GM21381 (cell line): ENCODE measurements around the gene FAM89B.
A peak's percentile ranks its signal among the peaks of the same experiment; 100 is the strongest.

Source experiments
- ATAC-seq: cut with Tn5 transposase; IDR thresholded peaks from one replicate; pipeline ENCODE4 v1.9.1; 2021; ENCODE audit warnings: mild to moderate bottlenecking, moderate library complexity; ENCODE audit not compliant: unreplicated experiment

The FAM89B gene

DNA sequence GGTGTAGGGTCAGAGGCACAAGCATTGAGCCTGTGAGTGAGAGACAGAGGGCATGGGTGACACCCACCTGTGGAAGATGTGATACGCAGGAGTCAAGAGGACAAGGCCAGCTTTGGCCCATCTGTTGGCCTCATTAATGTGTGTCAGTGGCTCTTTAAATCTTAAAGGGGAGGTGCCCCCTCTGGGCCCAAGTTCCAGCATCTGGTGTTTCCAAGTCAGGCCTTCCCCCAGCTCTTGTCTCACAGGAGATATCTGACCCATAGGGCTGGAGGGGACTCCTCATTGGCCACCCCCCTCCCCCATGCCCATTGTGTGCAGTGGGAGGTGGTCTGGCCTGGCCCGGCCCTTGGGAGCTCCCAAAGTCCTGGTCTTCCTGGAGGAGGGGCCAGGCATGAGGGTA, 14.3 kb downstream of the FAM89B start:
- no peak for ATAC-seq

DNA sequence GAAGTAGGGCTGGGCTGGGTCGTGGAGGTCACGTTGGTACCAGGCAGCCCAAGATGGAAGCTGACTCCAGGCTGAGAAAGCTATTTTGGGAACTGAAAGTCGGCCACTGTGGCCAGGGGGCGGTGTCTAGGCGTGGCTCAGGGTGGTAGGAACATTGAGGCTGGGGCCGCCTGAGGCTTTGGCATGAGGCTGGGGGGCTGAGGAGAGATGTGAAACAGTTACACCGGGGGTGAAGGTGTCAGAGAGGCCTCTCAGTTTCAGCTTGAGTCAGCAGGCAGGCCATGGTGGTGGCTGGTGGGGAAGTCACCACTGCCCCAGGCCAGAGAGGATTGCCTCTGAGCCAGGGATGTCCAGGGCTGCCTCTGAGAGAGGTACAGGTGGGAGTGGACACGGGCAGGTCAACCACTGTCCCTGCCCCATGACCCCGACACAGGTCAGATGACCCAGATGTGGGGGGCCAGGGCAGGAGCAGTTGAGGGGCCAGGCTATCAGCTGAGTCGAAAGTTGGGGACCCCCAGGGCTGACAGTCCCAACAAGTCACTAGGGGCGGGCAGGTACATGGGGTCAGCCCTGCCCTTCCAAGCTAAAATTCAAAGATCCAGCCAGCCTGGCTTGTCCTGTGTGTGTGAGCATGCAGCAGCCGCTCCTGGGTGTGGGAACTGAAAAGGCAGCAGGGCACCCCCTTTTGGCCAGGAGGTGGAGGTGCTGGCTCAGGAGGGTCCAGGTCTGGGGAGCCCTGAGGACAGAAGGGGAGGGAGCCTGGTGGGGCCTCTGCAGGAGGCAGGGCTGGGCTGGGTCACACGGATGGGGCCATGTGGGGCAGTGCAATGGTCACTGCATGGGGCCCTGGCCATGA, 16.1 kb downstream of the FAM89B start:
- peak; percentile 77 for ATAC-seq

DNA sequence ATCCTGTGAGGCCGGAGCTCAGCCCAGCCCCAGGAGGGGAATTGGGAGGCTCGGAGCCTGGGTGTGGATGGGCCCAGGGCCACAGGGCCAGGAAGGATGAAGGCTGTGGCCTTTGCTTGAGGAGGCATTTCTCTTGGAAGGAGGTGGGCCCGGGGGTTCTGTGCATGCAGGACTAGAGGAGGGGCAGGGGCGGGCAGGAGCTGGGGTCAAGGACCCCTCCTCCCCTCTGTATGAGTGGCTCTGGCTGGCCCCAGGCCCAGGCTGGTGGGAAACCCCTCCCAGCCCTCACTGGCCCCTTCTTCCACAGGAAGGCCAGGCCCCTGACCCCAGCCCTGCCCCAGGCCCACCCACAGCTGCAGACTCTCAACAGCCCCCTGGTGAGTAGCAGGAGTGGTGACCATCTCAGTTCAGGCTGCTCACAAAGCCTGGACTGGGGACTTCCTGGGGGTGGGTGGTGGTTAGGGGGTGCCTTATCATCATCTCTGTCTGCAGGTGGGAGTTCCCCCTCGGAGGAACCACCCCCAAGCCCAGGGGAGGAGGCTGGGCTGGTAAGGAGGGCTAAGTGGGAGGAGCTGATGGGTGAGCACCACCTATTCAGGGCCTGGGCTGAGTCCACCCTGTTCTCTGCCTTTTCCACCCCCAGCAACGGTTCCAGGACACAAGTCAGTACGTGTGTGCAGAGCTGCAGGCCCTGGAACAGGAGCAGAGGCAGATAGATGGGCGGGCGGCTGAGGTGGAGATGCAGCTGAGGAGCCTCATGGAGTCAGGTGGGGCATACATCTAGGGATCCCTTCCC, 17.3 kb downstream of the FAM89B start:
- ATAC-seq: no peak

DNA sequence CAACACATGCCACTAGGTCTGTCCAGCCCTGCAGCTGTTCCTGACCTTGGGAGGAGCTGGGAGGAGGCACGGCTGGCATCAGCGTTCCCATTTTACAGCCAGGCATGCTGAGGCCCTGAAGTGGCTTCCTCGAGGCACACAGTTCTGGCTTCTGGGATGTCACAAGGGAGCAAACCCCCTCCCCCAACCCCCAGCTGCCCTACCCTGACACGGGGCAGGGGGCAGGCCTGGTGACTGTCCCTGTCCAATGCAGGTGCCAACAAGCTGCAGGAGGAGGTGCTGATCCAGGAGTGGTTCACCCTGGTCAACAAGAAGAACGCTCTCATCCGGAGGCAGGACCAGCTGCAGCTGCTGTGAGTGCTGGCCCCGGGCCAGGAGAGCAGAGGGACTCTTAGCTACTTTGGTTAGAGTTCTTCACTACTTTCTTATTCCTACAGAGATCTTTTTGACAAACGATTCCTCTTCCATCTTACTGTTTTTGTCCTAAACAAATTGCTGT, 18.0 kb downstream of the FAM89B start:
- ATAC-seq: no peak

DNA sequence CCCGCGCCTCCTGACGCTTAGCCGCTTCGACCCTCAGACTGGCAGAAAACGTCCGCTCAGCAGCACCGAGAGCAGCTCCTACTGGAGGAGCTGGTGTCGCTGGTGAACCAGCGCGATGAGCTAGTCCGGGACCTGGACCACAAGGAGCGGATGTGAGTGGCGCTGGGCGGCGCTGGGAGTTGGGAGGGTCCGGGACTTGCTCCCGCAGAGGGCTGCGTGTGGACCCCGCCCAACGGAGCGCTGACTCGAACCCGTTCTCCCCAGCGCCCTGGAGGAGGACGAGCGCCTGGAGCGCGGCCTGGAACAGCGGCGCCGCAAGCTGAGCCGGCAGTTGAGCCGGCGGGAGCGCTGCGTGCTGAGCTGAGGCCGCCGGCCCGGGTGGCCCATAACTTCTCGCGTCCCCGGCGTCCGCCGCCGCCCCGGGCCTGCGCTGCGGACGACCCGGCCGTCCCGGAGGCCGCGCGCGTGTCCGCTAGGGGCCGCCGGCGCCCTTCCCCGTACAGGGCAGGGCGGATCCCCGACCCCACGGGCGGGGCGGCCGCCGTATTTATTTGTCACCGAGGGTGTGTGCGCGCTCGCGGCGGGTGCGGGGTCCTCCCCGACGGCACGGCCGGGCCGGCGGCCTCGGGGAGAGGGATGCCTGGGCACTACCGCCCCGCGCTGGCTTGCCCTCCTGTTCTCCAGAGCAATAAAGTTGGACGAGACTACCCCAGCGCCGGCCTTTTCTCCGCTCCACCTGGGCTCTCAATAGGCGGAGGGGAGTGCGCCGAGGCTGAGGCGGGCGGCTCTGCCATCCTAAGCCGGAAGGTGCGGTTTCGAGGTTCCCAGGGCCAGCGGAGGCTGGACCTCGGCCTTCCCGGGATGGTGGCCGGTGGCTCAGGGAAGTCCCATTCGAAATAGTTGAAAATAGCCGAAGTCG, 19.9 kb downstream of the FAM89B start:
- no peak for ATAC-seq

DNA sequence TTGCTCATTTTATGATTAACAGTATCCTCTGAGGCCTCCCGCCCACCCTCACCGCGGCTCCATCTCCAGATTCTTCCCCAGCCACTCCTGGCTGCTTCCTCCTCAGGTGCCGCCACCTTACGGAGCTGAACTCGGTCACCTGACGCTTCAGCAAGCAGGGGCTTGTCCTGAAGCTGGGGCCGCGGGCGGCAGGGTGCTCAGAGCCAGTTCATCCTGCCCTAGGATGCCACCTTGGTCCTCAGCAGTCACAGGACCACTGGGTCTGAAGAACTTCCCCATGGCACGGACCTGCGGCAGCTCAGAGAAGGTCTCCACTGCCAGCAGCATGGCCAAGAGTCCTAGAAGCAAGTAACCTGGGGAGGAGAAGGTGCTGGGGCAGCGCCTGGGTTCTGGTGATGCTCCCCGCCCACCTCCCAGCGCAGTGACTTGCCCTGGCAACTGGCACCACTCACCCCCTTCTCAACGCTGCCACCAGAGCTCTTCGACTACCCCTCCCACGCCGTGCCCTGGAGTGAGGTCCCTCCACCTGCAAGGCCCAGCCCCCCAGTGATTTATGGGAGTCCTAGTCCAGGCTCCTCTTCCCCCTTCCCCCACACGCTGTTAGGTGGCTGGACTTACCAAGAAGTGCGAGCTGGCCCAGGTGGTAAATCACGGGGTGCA, 20.6 kb downstream of the FAM89B start:
- ATAC-seq: no peak

DNA sequence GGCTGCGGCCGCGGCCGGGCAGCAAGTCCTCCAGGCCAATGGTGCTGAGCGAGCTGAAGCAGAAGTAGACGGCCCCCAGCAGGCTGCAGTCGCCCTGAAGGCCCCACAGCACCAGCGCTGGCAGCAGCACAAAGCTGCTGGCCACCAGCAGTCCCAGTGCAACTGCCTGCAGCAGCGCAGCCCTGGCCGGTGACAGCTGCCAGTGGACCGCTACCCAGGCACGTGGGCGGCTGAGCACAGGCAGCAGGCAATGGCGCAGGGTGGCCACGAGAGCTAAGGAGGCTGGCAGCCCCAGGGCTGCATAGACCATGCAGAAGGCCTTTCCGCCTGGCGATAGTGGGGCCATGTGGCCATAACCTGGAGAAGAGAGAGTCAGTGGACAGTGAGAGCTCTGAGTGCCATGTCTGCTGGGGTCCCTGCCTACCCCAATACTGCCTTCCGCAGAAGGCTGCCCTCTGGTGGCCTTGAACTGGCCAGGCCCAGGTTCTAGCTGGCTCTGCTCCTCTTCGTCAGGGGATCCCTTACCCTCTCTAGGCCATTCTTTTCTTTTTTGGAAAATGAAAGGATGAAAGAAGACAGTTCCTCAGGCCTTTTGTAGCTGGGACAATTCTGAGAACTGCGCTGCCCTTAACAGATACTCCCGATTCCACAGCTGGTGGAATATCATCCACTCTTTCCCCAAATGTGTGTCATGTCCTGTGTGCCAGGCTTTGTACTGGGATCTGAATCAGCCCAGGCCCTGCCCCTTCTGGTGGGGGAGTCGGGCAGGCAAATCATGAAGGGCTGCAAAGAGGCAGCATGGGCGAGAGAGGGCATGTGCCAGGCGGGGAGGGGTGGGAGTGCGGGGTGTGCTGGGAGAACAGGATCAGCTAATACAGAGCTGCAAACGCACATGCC, 21.4 kb downstream of the FAM89B start:
- no peak for ATAC-seq

DNA sequence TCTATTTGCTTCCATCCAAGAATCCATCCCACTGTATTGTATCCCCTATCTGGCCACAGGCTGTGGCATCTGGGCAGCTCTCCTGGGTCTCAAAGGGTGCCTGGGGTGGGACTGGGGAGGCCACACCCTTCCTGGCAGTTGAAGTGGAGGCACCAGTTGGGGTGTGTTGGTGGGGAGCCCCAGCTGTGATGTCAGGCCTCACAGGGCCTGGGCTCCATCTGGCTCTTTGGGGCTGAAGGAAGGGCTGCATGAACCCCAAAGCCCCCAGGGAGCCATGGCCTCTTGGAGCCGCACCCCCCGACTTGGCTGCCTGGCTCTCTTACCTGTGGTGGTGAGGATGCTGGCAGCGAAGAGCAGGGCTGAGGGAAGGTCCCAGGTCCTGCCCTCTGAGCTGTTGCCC, 22.8 kb downstream of the FAM89B start:
- no peak for ATAC-seq

DNA sequence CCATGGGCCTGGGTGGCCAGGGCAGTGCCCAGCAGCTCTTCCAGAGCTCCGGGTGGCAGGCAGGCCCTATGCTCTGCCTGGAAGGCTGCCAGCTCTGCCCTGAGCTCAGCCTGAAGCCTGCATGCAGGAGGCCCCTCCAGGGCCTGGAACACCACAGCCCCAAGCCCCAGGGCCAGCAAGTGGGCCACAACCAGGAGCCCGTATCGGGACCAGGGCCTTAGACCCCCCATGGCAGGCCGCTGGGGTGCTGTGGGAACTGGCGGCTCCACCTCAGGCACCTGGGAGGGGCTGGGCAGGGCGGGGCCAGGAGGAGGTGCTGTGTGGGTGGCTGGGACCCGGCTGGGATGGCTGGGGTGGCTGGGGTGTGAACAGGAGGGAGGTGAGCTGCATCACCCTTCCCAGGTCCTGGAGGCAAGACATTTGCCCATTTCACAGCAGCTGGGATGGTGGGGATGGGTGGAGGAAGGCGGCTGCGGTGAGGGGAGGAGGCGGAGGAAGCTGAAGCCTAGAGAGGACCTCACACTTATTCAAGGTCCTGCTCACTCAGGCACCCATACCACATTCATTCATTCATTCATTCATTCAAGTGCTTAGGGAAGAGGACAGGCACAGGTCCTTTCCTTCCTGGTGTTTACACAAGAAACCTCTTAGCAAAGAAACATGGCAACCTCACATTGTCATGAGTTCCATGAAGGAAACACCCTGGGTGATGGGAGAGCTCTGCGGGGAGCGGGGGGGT, 23.4 kb downstream of the FAM89B start, which contains the start of gene KCNK7:
Gene KCNK7, minus strand, starts transcription at position 258 of the 739 bp plus-strand sequence. Its CDS starts 28 bp downstream, at position 230.
- ATAC-seq: no peak

DNA sequence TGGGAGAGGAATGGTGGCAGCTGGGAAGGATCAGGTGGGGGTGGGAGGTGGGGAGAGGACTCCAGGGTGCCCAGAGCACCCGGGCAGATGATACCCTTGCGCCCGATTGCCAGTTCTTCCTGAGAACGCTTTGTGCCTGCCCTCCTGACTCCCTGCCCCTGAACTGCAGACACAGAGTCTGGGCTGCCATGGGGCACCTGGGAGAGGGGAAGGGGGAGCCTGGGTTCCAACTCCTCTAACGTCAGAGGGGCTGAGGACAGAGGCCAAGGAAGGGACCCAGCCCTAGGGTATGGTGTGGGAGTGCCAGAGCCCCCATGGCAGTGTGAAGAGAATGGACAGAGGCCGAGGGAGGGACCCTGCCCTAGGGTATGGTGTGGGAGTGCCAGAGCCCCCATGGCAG, 24.2 kb downstream of the FAM89B start:
- ATAC-seq: no peak

DNA sequence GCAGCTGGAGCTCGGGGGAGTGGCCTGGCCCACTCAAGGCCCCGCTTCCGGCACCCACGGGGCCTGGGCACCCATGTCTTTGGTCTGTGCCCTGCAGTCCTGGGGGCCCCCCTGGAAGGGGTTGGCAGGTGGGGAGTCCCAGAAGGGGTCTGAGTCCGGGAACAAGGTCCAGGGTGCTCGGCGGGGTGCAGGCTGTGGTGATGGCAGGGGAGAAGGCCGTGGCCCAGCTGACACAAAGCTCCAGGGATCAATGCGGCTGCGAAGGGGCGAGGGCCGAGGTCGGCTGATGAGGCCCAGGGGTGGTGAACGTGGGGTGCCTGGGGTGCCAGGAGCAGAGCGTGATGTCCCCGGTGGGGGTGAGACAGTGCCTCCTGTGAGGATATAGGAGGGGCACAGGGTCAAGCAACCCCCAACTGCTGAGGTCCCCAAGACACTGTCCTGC, 25.9 kb downstream of the FAM89B start:
- ATAC-seq: no peak

DNA sequence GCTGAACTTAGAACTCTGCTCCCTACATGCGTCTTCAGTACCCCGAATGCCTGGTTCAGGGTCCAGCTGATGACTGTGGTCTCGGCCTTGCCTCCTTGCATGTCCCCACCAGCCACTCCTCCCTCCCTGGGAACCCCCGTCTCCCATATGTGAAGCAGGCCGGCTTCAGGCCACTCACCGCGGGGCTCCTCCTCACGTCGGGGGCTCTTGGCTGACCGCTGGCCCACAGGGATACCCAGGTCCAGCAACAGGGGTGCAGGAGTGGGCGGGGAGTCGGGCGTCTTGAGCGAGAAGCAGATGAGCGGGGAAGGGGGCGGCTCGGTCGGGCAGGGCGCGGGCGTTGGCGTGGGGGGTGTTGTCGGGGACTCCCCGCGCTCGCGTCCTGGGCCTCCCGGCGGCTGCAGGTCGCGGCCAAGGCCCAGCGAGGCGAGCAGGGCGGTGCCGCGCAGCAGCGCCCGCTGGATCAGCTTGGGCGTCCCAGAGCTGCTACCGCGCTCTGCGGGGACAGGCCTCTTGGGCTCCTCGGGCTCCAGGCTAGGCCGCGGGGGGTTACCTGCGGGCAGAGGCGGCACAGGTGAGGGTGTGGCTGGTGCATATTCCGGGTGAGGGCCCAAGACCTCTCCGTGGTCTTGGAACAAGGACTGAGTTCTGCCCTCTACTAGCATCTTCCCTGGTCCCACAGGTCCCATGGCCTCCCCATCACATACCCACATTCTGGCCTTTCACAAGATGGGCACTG, 27.0 kb downstream of the FAM89B start:
- no peak for ATAC-seq

DNA sequence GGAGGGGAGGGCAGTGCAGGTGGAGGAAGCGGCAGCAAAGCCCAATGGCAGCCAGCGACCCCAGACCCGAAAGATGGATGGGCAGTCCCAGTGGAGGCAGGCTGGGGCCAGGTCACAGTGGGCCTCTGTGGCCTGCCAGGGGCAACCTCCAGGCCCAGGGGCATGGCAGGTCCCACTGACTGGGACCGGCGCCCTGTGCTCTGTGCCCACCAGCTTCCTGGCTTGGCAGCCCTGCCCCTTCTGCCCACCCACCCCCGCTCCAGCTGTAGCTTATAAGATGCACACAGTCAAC, 27.6 kb downstream of the FAM89B start:
- no peak for ATAC-seq

DNA sequence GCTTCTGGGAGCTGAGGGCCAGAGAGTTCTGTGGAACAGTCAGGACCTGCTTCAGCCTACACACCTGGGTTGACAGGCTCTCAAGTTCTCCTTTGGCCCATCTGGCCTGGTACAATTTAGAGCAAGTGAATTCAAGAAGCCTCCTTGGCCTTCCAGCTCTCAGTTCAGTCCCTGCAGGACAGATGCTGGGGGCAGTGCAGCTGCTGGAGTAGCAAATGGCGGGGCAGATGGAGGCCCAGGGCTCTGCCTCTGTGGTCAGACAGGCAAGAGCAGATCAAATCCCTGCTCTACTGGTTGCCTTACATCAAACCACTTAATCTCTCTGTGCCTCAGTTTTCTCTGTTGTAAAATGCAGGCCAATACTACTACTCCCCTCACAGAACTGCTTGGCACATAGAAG, 31.9 kb downstream of the FAM89B start:
- ATAC-seq: no peak

DNA sequence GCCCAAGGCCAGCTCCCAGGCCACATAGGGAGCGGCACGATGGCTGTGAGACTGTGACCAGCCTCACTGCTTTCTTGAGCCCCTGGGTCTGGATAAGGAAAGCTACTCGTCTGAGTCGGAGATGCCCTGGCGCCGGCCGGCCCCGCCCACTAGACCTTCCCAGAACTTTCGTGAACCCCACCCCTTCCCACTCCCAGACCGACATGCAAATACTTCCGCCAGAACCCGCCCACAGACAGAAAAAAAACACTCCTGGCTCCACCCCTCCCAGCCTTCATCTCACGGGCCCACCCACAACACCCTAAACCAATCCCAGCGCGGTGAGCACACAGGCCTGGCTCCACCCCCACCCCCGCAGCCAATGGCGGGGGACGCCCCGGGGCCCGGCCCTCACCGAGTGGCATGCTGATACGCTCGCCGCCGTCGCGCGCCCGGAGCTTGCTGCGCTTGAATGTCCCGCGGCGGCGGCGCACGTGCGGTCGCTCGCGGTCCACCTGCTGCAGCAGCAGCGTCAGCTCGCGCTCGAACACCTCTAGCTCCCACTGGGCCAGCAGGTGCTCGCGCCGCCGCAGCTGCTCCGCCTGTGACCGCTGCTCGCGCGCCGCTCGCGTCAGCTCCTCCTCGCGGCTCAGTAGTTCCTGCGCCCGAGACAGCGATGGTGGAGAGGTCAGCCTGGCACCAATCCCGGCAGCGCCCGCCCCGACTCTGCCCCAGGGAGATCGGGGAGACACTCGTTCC, 34.7 kb downstream of the FAM89B start:
- no peak for ATAC-seq

DNA sequence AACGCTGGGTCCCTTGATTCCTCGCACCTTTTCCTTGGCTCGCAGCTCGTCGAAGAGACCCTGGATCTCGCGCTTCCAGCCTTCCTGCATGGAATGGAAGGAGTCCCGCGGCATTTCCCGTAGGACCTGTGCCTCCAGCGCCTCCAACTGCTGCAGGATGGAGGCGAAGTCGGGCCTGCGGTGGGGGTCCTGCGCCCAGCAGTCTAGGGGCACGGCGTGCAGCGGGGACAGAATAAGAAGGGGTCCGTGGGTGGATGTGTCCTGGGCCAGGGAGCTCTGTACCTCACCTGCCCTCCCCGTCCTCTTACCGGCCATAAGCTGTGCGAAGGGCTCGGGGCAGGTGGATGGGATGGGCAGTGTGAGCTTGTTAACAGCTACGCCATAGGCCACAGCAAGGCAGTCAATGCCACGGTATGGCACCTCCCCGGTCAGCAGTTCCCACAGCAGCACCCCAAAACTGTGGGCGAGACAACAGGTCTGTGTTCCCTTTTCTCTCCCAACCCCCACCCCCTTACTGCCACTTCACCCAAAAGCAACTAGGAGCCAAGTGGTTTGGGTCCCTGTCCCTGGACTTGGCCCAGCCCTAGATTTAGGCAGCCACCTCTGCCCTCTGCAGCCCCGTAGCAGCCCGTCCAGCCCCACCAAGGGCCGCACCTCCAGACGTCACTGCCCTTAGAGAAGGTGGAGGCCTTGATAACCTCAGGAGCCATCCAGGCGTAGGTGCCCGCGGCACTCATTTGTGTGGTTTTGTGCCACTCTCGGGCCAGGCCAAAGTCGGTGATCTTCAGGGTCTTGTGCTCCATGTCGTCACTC, 35.5 kb downstream of the FAM89B start:
- ATAC-seq: no peak

DNA sequence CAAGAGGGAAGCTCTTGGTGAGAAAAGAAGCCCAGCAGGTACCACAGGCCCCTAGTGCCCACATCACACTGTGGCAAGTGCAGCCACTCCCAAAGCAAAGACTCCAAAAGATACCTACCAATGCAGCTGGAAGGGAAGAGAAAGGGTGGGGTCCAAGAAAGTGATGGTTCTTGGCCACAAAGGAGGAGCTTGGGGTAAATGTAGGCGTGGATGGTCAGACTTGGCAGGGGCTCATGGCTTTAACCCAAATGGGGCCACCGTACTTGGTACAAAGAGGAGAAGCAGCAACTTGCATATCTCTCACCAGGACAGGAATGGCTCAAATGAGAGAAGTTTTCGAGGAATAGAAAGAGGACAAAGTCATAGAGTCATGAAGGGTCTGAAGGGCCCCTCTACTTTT, 36.9 kb downstream of the FAM89B start:
- ATAC-seq: no peak
